DND-41 (cell line): ENCODE measurements around the gene CER1.

Experiments
- EZH2 ChIP-seq: IDR thresholded peaks from 3 replicates; pipeline ENCODE4 v1.6.1; 2012; ENCODE audit warnings: borderline replicate concordance, low read depth, mild to moderate bottlenecking, moderate library complexity, low read length, inconsistent platforms; ENCODE audit not compliant: severe bottlenecking
- TF ChIP-seq, protein P1 (sequence below): IDR thresholded peaks from 2 replicates; pipeline ENCODE4 v1.5.1; 2012; ENCODE audit warnings: borderline replicate concordance, low read length, moderate library complexity, mild to moderate bottlenecking; ENCODE audit not compliant: poor library complexity, severe bottlenecking; ENCODE audit errors: extremely low read depth

DNA sequence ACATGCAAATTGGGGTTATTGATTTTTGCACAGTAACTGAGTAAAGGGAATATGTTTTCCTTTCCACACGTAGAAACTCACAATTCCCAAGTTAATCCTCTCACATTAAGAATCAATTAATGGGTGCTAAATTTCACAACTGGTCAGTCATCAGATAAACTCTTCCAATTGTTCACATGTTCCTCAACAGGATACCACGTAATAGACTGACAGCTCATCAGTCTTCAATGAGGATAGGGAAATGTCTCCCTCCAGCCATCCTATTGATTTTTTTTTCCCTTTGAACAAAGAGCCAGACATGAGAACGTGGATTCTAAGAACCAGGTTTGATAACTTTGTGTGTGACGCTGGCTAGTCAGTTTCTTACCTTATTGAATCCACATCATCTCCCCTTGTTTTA, 768 bp upstream of the CER1 start:
- TF ChIP-seq, protein P1, sequence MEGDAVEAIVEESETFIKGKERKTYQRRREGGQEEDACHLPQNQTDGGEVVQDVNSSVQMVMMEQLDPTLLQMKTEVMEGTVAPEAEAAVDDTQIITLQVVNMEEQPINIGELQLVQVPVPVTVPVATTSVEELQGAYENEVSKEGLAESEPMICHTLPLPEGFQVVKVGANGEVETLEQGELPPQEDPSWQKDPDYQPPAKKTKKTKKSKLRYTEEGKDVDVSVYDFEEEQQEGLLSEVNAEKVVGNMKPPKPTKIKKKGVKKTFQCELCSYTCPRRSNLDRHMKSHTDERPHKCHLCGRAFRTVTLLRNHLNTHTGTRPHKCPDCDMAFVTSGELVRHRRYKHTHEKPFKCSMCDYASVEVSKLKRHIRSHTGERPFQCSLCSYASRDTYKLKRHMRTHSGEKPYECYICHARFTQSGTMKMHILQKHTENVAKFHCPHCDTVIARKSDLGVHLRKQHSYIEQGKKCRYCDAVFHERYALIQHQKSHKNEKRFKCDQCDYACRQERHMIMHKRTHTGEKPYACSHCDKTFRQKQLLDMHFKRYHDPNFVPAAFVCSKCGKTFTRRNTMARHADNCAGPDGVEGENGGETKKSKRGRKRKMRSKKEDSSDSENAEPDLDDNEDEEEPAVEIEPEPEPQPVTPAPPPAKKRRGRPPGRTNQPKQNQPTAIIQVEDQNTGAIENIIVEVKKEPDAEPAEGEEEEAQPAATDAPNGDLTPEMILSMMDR = no peak
- TF ChIP-seq EZH2 = no peak
